IMR-90 (cell line): ENCODE results near the gene CPNE2. TPM values are rescaled to one million over a fixed set of nuclear protein-coding genes. Genes with fewer than 3 reads are reported as not detected.
"Not testable (repeated sequence)": the region's sequence is repeated elsewhere in the genome, so short reads cannot be mapped to it uniquely, and the experiment has no call there.

Experiments
- ATAC-seq: fragments of 200-7000 bp; cut with Tn5 transposase; 2 replicates; pipeline ENCODE4 v1.9.1; 2020; ENCODE audit warnings: low read depth, mild to moderate bottlenecking, moderate library complexity
- BruUV-seq: library from RNA; stranded (reverse); fragments of 400-500 nt; replicated peaks from 2 replicates; lab custom pipeline; 2021; lab: Mats Ljungman, UMichigan
- CTCF ChIA-PET: fragments of 300-600 bp; formaldehyde crosslinking; extraction: SDS; loops from one replicate; lab custom pipeline; 2021; ENCODE audit warnings: antibody characterized with exemption; lab: Yijun Ruan, JAX
- POLR2A ChIA-PET: fragments of 300-600 bp; sonication (Branson Sonifier 250); formaldehyde crosslinking; loops from one replicate; lab custom pipeline; 2022; ENCODE audit warnings: antibody characterized with exemption; ENCODE audit not compliant: unreplicated experiment; lab: Charles Lee
- DNase-seq: peaks from one replicate; pipeline ENCODE4 v3.0.0; 2013
- H2AFZ ChIP-seq: replicated peaks from 2 replicates; pipeline ENCODE3; 2013; ENCODE audit warnings: low read length, mild to moderate bottlenecking; ENCODE audit not compliant: poor library complexity
- H2AK5ac ChIP-seq: 2 replicates; pipeline ENCODE4 v1.6.1; 2013; ENCODE audit warnings: low read depth, low read length, inconsistent platforms
- H2AK9ac ChIP-seq: replicated peaks from 2 replicates; pipeline ENCODE3; 2013; ENCODE audit warnings: mild to moderate bottlenecking, low read depth, low read length, moderate library complexity; ENCODE audit not compliant: poor library complexity
- H2BK120ac ChIP-seq: 2 replicates; pipeline ENCODE4 v1.6.1; 2013; ENCODE audit warnings: low read depth, low read length, inconsistent platforms
- H2BK15ac ChIP-seq: 3 replicates; pipeline ENCODE4 v1.6.1; 2013; ENCODE audit warnings: low read depth, low read length, inconsistent platforms
- H2BK20ac ChIP-seq: 2 replicates; pipeline ENCODE4 v1.6.1; 2013; ENCODE audit warnings: low read depth, mild to moderate bottlenecking, inconsistent platforms, low read length, moderate library complexity
- H2BK5ac ChIP-seq: 2 replicates; pipeline ENCODE4 v1.6.1; 2013; ENCODE audit warnings: mild to moderate bottlenecking, low read depth, low read length, inconsistent platforms; ENCODE audit not compliant: poor library complexity, severe bottlenecking
- H3K14ac ChIP-seq: replicated peaks from 2 replicates; pipeline ENCODE4 v1.6.1; 2013; ENCODE audit warnings: low read depth, low read length, inconsistent platforms
- H3K18ac ChIP-seq: 2 replicates; pipeline ENCODE4 v1.6.1; 2013; ENCODE audit warnings: low read depth, low read length, control low read depth
- H3K23ac ChIP-seq: 2 replicates; pipeline ENCODE4 v1.6.1; 2013; ENCODE audit warnings: low read depth, low read length, inconsistent platforms
- H3K27ac ChIP-seq: 2 replicates; pipeline ENCODE4 v1.5.1; 2013; ENCODE audit warnings: mild to moderate bottlenecking, control low read depth, low read length; ENCODE audit not compliant: insufficient read depth
- H3K27me3 ChIP-seq: 2 replicates; pipeline ENCODE4 v1.6.1; 2013; ENCODE audit warnings: low read length; ENCODE audit not compliant: control insufficient read depth, insufficient read depth
- H3K36me3 ChIP-seq: 2 replicates; pipeline ENCODE4 v1.6.1; 2013; ENCODE audit warnings: low read length, mixed read lengths; ENCODE audit not compliant: control insufficient read depth, insufficient read depth
- H3K4ac ChIP-seq: 2 replicates; pipeline ENCODE4 v1.6.1; 2013; ENCODE audit warnings: low read depth, low read length, inconsistent platforms
- H3K4me1 ChIP-seq: 2 replicates; pipeline ENCODE4 v1.6.1; 2013; ENCODE audit warnings: low read length, mixed read lengths; ENCODE audit not compliant: control insufficient read depth, insufficient read depth
- H3K4me2 ChIP-seq: 2 replicates; pipeline ENCODE4 v1.6.1; 2013; ENCODE audit warnings: low read depth, mild to moderate bottlenecking, control low read depth, low read length, moderate library complexity
- H3K4me3 ChIP-seq: 2 replicates; pipeline ENCODE4 v1.5.1; 2013; ENCODE audit warnings: low read depth, mild to moderate bottlenecking, control low read depth, low read length, moderate library complexity; ENCODE audit not compliant: insufficient read depth
- H3K56ac ChIP-seq: 2 replicates; pipeline ENCODE4 v1.6.1; 2013; ENCODE audit warnings: low read length, inconsistent platforms; ENCODE audit not compliant: insufficient read depth; ENCODE audit errors: extremely low read depth
- H3K79me1 ChIP-seq, 2 experiments: 2 replicates each; pipeline ENCODE4 v1.6.1; 2013; ENCODE audit warnings: low read length in 2 of 2, inconsistent platforms in 1 of 2, low read depth in 1 of 2
- H3K9ac ChIP-seq: 2 replicates; pipeline ENCODE4 v1.6.1; 2013; ENCODE audit warnings: low read depth, low read length, control low read depth
- H3K9me1 ChIP-seq: 2 replicates; pipeline ENCODE4 v1.6.1; 2013; ENCODE audit warnings: low read length, inconsistent platforms; ENCODE audit not compliant: insufficient read depth
- H3K9me3 ChIP-seq: 2 replicates; pipeline ENCODE4 v1.6.1; 2013; ENCODE audit warnings: low read length; ENCODE audit not compliant: control insufficient read depth, insufficient read depth
- H4K20me1 ChIP-seq: 2 replicates; pipeline ENCODE4 v1.6.1; 2013; ENCODE audit warnings: low read length, inconsistent platforms; ENCODE audit not compliant: insufficient read depth
- H4K5ac ChIP-seq: 2 replicates; pipeline ENCODE4 v1.6.1; 2013; ENCODE audit warnings: mild to moderate bottlenecking, low read depth, low read length, control low read depth
- H4K8ac ChIP-seq, 2 experiments: 2 replicates each; pipeline ENCODE4 v1.6.1; 2013; ENCODE audit warnings: low read depth in 2 of 2, low read length in 2 of 2, control low read depth in 1 of 2, inconsistent platforms in 1 of 2
- H4K91ac ChIP-seq: 2 replicates; pipeline ENCODE4 v1.6.1; 2013; ENCODE audit warnings: low read depth, low read length, inconsistent platforms; ENCODE audit not compliant: insufficient read depth
- WGBS, 2 experiments: methylation state at CpG; one replicate each; pipeline versions ENCODE4 v1.1.5 to v1.1.7; 2013; ENCODE audit warnings: missing lambda C conversion rate in 2 of 2; ENCODE audit not compliant: insufficient read length in 1 of 2; ENCODE audit errors: extremely low coverage in 2 of 2; 5-methylcytosine and 5-hydroxymethylcytosine counted together
- dilution Hi-C: fragments of 300-500 bp; cut with HindIII; formaldehyde crosslinking; loops from one replicate; pipeline ENCODE4 v1.14.3; 2018; ENCODE audit warnings: low sequenced_read_pairs; ENCODE audit not compliant: unreplicated experiment
- in situ Hi-C: fragments of 300-500 bp; cut with MboI; formaldehyde crosslinking; loops from 3 replicates; pipeline ENCODE4 v1.14.3; 2019; ENCODE audit warnings: low sequenced_read_pairs, inconsistent platforms, mixed read lengths
- intact Hi-C: fragments of 100-400 bp; cut with micrococcal nuclease; formaldehyde crosslinking; loops from 2 replicates; pipeline ENCODE4 v1.10.0; 2022
- polyA plus RNA-seq, 3 experiments: library from polyadenylated mRNA; depleted of rRNA; stranded (reverse); fragments of >200 nt; gene quantifications; 2 replicates each; pipeline ENCODE4 v1.2.3, GENCODE V29; 2012; ENCODE audit warnings: low replicate concordance in 1 of 3
- total RNA-seq: library from RNA; depleted of rRNA; stranded (reverse); fragments of >200 nt; gene quantifications from 2 replicates; pipeline ENCODE4 v1.2.3, GENCODE V29; 2012

CPNE2 gene
- total and polyA plus RNA-seq, 2 of the 4 experiments (the other 2 are of a cell fraction): 15.4 to 48.0 TPM

- WGBS, 2 experiments: 17% methylated on average over 1 of the region's 10 CpGs; no CpG with 5 or more reads in 1 of the 2 experiments
- H3K4ac ChIP-seq, POLR2A ChIA-PET, H2AFZ ChIP-seq, DNase-seq, H4K8ac ChIP-seq, intact Hi-C loops, H3K18ac ChIP-seq, H3K9me3 ChIP-seq, H4K5ac ChIP-seq, H3K56ac ChIP-seq, in situ Hi-C loops, H2BK15ac ChIP-seq, H2BK5ac ChIP-seq, H2BK120ac ChIP-seq, H2AK5ac ChIP-seq, H3K9ac ChIP-seq, H3K36me3 ChIP-seq, H3K27ac ChIP-seq, BruUV-seq, H2AK9ac ChIP-seq, H3K4me1 ChIP-seq, dilution Hi-C loops, H3K23ac ChIP-seq, H4K91ac ChIP-seq, H3K4me2 ChIP-seq, H3K14ac ChIP-seq, H2BK20ac ChIP-seq, H3K4me3 ChIP-seq, H3K27me3 ChIP-seq, ATAC-seq: not testable (repeated sequence)
- peaks cover 14% of the 10 kb centered on the region for H4K20me1 ChIP-seq
- CTCF ChIA-PET: interaction anchor here (1.1 kb wide), 1 partner anchor 11 kb away, joined by 4 read pairs; no protein-coding TSS in a partner anchor
- peaks cover 4 to 34% of the 10 kb centered on the region in 2 experiments; a peak in 2 of 4 replicates for H3K79me1 ChIP-seq
- H3K9me1 ChIP-seq: peaks cover 16% of the 10 kb centered on the region
Measured at GRCh38 chr16:57109259-57110105, 17.1 kb downstream of the CPNE2 start.
